PC-3 (cell line): ENCODE measurements around the gene PHKA1. TPM values are rescaled to one million over a fixed set of nuclear protein-coding genes. Genes with fewer than 3 reads are reported as not detected.
A peak's percentile ranks its signal among the peaks of the same experiment; 100 is the strongest.

Source experiments
- ATAC-seq: fragments of 200-7000 bp; cut with Tn5 transposase; 2 replicates; pipeline ENCODE4 v1.9.1; 2020; ENCODE audit warnings: mild to moderate bottlenecking, moderate library complexity
- BruUV-seq: library from RNA; stranded (reverse); fragments of 400-500 nt; replicated peaks from 2 replicates; lab custom pipeline; 2021; lab: Mats Ljungman, UMichigan
- CTCF ChIA-PET: fragments of 300-600 bp; sonication (Branson Sonifier 250); formaldehyde crosslinking; loops from one replicate; lab custom pipeline; 2022; ENCODE audit warnings: antibody characterized with exemption; lab: Charles Lee
- POLR2A ChIA-PET: fragments of 300-600 bp; sonication (Branson Sonifier 250); formaldehyde crosslinking; loops from one replicate; lab custom pipeline; 2022; ENCODE audit warnings: antibody characterized with exemption; ENCODE audit not compliant: unreplicated experiment; lab: Charles Lee
- DNase-seq: peaks from one replicate; pipeline ENCODE4 v3.0.0-alpha.2; 2015
- H2AFZ ChIP-seq: fragments of 300-600 bp; sonication (generic); 2 replicates; pipeline ENCODE4 v1.6.0; 2016; ENCODE audit warnings: antibody characterized with exemption, low read length
- H3F3A ChIP-seq: fragments of 300-600 bp; sonication (generic); one replicate; pipeline ENCODE4 v1.6.0; 2017; ENCODE audit warnings: antibody characterized with exemption, low read length, control low read depth, mild to moderate bottlenecking; ENCODE audit not compliant: unreplicated experiment
- H3K27ac ChIP-seq: fragments of 300-600 bp; sonication (generic); 2 replicates; pipeline ENCODE4 v1.5.1; 2016; ENCODE audit warnings: mild to moderate bottlenecking, low read length
- H3K27me3 ChIP-seq: fragments of 300-600 bp; sonication (generic); 2 replicates; pipeline ENCODE4 v1.6.1; 2016; ENCODE audit warnings: low read length, mixed read lengths
- H3K36me3 ChIP-seq: fragments of 300-600 bp; sonication (generic); 2 replicates; pipeline ENCODE4 v1.6.1; 2016; ENCODE audit warnings: low read depth, mixed run types, low read length, mixed read lengths
- H3K4me1 ChIP-seq: fragments of 300-600 bp; sonication (generic); 2 replicates; pipeline ENCODE4 v1.5.1; 2016; ENCODE audit warnings: low read length; ENCODE audit not compliant: insufficient read depth
- H3K4me2 ChIP-seq: fragments of 300-600 bp; sonication (generic); 2 replicates; pipeline ENCODE4 v1.6.0; 2016; ENCODE audit warnings: low read length
- H3K4me3 ChIP-seq: fragments of 300-600 bp; sonication (generic); 2 replicates; pipeline ENCODE4 v1.5.1; 2016; ENCODE audit warnings: mild to moderate bottlenecking, low read length, mixed read lengths
- H3K79me2 ChIP-seq: fragments of 300-600 bp; sonication (generic); 2 replicates; pipeline ENCODE4 v1.6.1; 2017; ENCODE audit warnings: low read length, mixed read lengths
- H3K9ac ChIP-seq: fragments of 300-600 bp; sonication (generic); 2 replicates; pipeline ENCODE4 v1.6.0; 2016; ENCODE audit warnings: mild to moderate bottlenecking, low read length
- H3K9me2 ChIP-seq: fragments of 300-600 bp; sonication (generic); replicated peaks from 2 replicates; pipeline ENCODE4 v1.6.1; 2016; ENCODE audit warnings: mixed run types, low read length, mixed read lengths
- H3K9me3 ChIP-seq: fragments of 300-600 bp; sonication (generic); 2 replicates; pipeline ENCODE4 v1.6.1; 2016; ENCODE audit warnings: low read length, mixed read lengths
- H4K20me1 ChIP-seq: fragments of 300-600 bp; sonication (generic); 2 replicates; pipeline ENCODE4 v1.6.1; 2016; ENCODE audit warnings: low read length, mixed read lengths
- EZH2 ChIP-seq: fragments of 300-600 bp; sonication (generic); IDR thresholded peaks from one replicate; pipeline ENCODE4 v1.6.1; 2017; ENCODE audit warnings: antibody characterized with exemption, mild to moderate bottlenecking, low read length; ENCODE audit not compliant: unreplicated experiment
- EZH2phosphoT487 ChIP-seq: fragments of 300-600 bp; sonication (generic); IDR thresholded peaks from 2 replicates; pipeline ENCODE4 v1.6.1; 2018; ENCODE audit warnings: mild to moderate bottlenecking, antibody characterized with exemption, low read length, borderline replicate concordance
- intact Hi-C: fragments of 100-400 bp; cut with micrococcal nuclease; formaldehyde crosslinking; loops from 2 replicates; pipeline ENCODE4 v1.9.0; 2023
- total RNA-seq: library from RNA; depleted of rRNA; stranded (reverse); fragments of >200 nt; gene quantifications from 2 replicates; pipeline ENCODE4 v1.2.3, GENCODE V29; 2014
- TF ChIP-seq, protein P1 (sequence below): fragments of 300-600 bp; sonication (generic); conservative IDR thresholded peaks from 2 replicates; pipeline ENCODE4 v1.5.1; 2017; ENCODE audit warnings: antibody characterized with exemption, low read depth, mild to moderate bottlenecking, low read length

Gene PHKA1
- total RNA-seq, 1 experiment from 2014 or later: 28.5 TPM

DNA sequence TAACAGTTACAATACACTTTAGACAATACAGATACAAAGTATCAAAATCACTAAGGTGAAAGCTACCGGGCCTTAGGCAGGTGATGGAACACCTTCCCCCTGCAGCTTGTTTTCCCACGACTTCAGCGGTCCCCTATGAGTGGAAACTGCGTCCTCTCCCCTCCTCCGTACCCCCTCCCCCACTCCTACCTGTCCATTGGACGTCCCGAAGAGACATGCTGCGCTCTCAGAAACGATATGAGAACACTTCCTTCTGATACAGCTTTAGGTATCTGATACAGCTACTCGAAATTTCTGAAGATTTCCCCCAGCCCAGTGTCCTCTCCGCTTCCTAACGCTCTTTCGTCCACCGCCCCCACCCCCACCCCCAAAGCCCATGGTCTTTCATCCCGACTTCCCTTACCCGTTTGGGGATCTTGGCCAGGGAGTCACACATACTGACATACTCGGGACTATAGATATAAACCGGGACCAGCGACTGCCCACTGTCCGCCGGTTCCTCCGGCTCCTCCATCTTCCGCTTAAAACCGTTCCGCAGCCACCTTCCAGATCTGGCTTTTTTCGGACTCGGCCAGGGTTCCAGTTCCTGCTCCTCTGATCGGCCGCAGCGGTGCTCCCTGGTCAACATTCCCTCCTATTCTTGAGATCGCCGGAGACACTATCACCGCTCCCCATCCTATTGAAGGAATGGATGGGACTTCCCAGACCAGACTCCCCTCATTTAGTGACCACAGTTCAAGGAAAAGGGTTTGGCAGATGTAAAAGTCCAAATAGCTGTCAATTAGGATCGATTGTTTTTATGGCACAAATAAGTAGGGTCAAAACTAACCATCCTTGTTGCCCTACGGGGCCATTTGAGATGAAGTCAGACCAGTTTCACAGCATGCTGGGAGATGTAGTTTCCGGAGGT lies 141.6 kb downstream of the PHKA1 start, which contains the start of gene HDAC8:
Gene HDAC8, minus strand, starts transcription at position 596 of the 910 bp plus-strand sequence. Its CDS starts 82 bp downstream, at position 514.
- BruUV-seq: no TSS peak
- H3K4me2 ChIP-seq: peak within 1 kb of the TSS; percentile 81
- ATAC-seq: peak; percentile 51

DNA sequence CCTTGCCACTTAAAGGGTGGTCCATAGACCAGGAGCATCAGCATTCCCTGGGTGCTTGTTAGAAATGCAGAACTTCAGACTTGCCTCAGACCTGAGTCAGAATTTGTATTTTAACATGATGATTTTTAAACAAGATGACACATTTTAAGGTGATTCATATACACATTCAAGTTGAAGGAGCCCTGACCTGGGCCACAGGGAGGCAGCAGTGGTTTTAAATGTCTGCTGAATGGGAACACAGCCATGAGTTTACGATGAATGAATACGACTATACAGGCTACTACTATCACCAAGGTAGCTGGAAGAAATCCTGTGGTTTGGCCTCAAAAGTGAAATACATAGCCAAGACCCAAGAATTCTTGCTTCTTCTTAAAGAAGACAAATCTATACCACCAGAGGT lies 144.3 kb downstream of the PHKA1 start:
- H3F3A ChIP-seq: peaks cover 13% of the 10 kb centered on the region
- no peaks in the 10 kb centered on the region for H3K9me2 ChIP-seq

More for the DNA sequence above, 141.6 kb downstream of the PHKA1 start, which contains the start of gene HDAC8:
- Histone ChIP-seq H3K9me2 (no peaks in the 10 kb centered on the region), H3K79me2 (peaks cover 12% of the 10 kb centered on the region), H3K36me3 (peaks cover 6% of the 10 kb centered on the region; the same call in 1 of the 2 replicates), H3F3A (peaks cover 13% of the 10 kb centered on the region), H3K27me3 (no peaks in the 10 kb centered on the region), H2AFZ (peak within 1 kb of the TSS; percentile 86), H3K4me1 (peaks cover 45% of the 10 kb centered on the region), H3K9ac (peak within 1 kb of the TSS; percentile 75), H3K27ac (peak within 1 kb of the TSS; percentile 21), H3K4me3 (peak within 1 kb of the TSS; percentile 74), H4K20me1 (peaks cover 17% of the 10 kb centered on the region), H3K9me3 (no peaks in the 10 kb centered on the region)
- ChIA-PET POLR2A (no interaction called here), CTCF (interaction anchor here (0.6 to 0.7 kb wide), 2 partner anchors 116 to 295 kb away, joined by 4 to 6 read pairs; partner anchors contain the start of gene RPS4X)
- intact Hi-C loops: loop anchor here (2.0 kb wide), 1 partner anchor 48 kb away; no protein-coding TSS in a partner anchor
- no peak for TF ChIP-seq EZH2
- TF ChIP-seq, protein P1, sequence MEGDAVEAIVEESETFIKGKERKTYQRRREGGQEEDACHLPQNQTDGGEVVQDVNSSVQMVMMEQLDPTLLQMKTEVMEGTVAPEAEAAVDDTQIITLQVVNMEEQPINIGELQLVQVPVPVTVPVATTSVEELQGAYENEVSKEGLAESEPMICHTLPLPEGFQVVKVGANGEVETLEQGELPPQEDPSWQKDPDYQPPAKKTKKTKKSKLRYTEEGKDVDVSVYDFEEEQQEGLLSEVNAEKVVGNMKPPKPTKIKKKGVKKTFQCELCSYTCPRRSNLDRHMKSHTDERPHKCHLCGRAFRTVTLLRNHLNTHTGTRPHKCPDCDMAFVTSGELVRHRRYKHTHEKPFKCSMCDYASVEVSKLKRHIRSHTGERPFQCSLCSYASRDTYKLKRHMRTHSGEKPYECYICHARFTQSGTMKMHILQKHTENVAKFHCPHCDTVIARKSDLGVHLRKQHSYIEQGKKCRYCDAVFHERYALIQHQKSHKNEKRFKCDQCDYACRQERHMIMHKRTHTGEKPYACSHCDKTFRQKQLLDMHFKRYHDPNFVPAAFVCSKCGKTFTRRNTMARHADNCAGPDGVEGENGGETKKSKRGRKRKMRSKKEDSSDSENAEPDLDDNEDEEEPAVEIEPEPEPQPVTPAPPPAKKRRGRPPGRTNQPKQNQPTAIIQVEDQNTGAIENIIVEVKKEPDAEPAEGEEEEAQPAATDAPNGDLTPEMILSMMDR: no peak
- no peak for TF ChIP-seq EZH2phosphoT487
- DNase-seq: peak; percentile 80

More for the DNA sequence above, 144.3 kb downstream of the PHKA1 start:
- peaks cover 22% of the 10 kb centered on the region for H3K36me3 ChIP-seq
- DNase-seq: peak; percentile 90
- no TSS peak for BruUV-seq
- H3K9me3 ChIP-seq: no peaks in the 10 kb centered on the region
- H3K9ac ChIP-seq: no peak overlapping the region
- peak overlapping the region; percentile 68 for H3K4me2 ChIP-seq
- CTCF ChIA-PET: interaction anchor here (0.5 kb wide), 1 partner anchor 84 kb away, joined by 6 read pairs; no protein-coding TSS in a partner anchor
- peaks cover 36% of the 10 kb centered on the region for H3K4me1 ChIP-seq
- POLR2A ChIA-PET: no interaction called here
- TF ChIP-seq EZH2: no peak
- TF ChIP-seq EZH2phosphoT487: no peak
- TF ChIP-seq, protein P1: peak; percentile 57
- H2AFZ ChIP-seq: no peak overlapping the region
- ATAC-seq: peak; percentile 73
- H3K79me2 ChIP-seq: peaks cover 13% of the 10 kb centered on the region
- H3K27ac ChIP-seq: peak overlapping the region; percentile 63
- no peaks in the 10 kb centered on the region for H3K27me3 ChIP-seq
- no peak overlapping the region for H3K4me3 ChIP-seq
- H4K20me1 ChIP-seq: peaks cover 21% of the 10 kb centered on the region
- intact Hi-C loops: no loop called here
